Fibroblast of upper back skin (primary cell): ENCODE measurements around the gene CABLES1.
"Not testable (repeated sequence)": the region's sequence is repeated elsewhere in the genome, so short reads cannot be mapped to it uniquely, and the experiment has no call there.

Experiments
- DNase-seq: peaks from one replicate; pipeline ENCODE4 v3.0.0-alpha.2; 2013

The CABLES1 gene, protein sequence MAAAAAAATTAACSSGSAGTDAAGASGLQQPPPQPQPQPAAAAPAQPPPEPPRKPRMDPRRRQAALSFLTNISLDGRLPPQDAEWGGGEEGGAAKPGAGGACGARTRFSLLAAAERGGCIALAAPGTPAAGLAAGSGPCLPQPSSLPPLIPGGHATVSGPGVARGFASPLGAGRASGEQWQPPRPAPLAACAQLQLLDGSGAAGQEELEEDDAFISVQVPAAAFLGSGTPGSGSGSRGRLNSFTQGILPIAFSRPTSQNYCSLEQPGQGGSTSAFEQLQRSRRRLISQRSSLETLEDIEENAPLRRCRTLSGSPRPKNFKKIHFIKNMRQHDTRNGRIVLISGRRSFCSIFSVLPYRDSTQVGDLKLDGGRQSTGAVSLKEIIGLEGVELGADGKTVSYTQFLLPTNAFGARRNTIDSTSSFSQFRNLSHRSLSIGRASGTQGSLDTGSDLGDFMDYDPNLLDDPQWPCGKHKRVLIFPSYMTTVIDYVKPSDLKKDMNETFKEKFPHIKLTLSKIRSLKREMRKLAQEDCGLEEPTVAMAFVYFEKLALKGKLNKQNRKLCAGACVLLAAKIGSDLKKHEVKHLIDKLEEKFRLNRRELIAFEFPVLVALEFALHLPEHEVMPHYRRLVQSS

DNA sequence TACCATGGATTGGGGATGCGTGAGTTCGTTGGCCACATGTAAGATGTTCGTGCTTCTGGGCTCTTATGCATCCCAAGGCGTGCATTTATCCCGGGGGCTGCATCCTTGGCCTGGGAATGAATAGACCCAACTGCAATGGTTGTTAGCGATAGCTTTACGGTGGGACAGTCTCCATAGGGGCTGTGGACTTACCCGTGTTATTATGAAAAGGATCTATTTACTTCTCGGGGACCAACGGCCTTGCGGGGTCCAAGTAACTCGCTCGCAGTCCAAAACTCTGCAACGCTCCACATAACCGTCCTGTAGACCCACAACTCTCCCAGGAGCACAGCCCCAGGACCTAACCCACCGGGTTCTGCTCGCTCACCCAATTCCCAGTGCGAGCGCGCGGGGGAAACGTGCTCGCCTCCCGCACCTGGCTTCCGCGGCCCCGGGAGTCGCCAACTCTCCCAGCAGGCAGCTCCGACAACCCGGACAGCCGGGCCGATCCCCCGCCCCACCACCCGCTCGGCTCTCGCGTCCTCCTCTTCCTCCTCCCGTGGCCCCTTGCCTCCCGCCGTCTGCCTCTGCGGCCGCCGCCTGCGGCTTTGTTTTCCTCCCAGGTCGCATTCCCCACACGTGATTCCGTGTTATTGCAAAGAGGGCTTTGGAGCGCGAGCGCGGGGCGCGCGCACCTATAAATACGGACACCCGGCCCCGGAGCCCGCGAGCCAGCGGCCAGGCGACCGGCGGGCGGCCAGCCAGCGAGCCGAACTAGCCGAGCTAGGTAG is at the start of gene CABLES1:
TSS of gene CABLES1 (plus strand) at position 706 of the 770 bp plus-strand sequence. CDS start 278 bp downstream, outside the sequence.
- DNase-seq = peak; percentile 51

DNA sequence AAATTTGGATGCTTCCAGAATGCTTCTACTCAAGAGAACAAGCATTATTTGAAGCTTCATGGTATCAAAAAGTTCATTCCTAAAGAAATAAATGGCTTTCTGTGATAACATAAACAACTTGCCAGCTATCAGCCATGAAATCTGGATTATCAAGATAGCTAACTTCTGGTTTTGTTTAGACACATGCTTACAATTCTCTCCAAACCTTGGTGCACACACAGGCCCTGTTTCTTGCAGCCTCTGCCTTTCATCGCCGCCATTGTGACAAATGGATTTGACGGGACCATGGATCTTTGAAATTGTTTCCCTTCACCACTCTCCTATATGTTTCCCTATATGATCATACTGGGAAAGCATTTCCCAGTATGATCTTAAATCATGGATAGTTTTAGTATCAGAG is 47.9 kb upstream of the CABLES1 start:
- peak; percentile 71 for DNase-seq

DNA sequence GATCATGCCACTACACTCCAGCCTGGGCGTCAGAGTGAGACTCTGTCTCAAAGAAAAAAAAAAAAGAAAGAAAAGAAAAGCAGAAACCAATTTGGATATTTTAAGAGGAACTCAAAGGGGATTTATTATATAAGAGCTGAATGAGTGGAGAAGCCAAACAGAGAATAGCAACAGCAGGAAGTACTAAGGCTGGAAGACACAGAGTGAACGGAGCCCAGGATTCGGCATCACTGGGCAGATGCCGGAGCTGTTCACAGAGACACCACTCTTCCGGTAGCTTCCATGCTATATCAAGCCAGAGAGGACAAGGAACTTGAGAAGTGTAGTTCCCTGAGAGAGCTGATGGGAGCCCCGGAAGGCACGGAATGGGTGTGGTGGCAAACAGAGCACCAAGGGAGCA is 47.0 kb upstream of the CABLES1 start:
- DNase-seq = no peak

DNA sequence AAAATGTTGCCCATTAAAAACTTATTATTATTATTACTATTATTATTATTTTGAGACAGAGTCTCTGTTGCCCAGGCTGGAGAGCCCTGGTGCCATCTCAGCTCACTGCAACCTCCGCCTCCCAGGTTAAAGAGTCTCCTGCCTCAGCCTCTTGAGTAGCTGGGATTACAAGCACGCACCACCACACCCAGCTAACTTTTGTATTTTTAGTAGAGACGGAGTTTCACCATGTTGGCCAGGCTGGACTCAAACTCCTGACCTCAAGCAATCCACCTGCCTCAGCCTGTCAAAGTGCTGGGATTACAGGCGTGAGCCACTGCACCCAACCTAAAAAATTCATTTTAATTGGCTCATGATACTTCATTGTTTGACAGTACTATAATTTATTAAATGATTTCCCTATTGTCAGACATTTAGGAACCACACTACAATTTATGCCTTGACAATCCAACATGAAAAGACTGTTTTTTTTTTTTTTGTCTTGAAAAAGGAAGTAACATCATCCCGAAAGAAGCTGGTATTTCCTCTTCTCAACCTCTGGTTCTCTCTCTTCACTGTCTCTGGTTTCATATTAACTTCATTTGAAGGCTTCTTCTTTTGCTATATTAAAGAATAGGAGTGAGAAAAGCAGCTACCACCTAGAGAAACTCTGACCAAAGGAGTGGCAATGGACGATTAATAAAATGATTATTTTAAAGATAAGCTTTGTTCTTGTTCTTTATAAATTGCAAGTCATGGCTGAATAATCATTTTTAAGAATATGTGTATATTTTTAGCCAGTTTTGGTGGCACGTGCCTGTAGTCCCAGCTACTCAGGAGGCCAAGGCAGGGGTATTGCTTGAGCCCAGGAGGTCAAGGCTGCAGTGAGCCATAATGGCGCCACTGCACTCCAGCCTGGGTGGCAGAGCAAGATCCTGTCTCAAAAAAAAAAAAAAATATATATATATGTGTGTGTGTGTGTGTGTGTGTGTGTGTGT is 44.0 kb upstream of the CABLES1 start:
- DNase-seq = peak; percentile 66

DNA sequence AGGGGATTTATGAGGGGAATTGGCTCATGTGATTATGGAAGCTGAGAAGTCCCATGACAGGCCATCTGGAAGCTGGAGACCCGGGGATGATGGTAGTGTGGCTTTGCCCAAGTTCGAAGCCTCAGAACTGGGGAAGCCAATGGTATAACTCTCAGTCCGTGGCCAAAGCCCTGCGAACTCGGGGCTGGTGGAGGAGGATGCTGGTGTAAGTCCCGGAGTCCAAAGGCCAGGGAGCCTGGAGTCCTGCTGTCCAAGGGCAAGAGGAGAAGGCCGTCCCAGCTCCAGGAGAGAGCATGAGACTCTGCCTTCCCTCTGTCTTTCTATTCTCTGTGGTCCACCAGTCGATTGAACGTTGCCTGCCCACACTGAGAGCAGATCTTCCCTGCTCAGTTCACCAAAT is 43.2 kb upstream of the CABLES1 start:
- DNase-seq = no peak

DNA sequence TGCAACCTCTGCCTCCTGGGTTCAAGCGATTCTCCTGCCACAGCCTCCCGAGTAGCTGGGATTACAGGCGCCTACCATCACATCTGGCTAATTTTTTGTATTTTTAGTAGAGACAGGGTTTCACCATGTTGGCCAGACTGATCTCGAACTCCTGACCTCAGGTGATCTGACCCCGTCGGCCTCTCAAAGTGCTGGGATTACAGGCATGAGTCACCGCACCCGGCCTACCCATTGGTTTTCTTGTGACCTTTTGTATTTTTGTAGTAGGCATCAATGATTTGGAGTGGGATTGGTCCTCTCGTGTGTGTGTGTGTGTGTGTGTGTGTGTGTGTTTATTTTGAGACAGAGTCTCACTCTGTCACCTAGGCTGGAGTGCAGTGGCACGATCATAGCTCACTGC is 42.2 kb upstream of the CABLES1 start:
- not testable (repeated sequence) for DNase-seq

DNA sequence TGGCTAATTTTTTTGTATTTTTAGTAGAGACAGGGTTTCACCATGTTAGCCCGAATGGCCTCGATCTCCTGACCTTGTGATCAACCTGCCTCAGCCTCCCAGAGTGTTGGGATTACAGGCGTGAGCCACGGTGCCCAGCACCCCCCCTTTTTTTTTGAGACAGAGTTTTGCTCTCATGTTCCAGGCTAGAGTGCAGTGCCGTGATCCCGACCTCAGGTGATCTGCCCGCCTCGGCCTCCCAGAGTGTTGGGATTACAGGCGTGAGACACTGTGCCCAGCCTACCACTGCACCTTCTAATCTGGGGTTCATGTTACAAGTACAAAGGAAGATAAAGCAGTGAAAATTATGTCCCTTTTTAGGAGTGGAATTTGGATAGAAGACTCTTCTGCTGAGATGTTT is 41.5 kb upstream of the CABLES1 start:
- no peak for DNase-seq

DNA sequence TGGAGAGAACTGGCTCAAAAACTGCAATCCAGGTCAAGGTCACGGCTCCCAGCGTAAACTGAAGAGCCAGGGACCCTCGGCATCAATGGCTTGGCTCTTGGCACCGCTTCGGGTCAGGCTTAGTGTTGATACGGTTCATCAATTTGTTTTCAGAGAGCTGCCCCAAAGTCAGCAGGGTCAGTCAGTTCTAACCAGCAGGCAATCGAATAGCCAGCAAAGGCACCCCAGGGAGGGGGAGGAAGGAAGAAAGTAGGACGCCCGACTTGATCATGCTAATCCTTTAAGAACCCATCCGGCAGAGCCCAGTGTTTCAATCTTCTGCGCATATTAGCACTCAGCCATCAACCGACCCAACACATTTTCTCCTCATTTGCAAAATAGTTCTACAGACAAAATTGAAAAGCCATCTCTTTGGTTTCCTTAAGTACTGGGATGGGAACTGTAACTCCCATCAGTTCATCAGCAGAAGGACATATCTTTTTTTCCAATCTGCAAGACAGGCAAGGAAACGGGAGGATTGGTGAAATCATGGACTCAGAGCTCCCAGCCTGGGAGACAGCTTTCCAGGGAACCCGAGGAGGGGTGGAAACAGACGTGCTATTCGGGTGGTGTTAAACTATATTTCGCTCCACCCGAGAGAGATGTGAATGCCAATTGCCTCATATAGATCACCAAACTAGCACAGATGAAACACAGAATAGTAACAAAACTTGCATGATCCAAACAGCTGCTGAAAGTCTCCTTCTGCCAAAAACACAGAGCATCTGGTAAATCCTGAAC is 40.7 kb upstream of the CABLES1 start:
- no peak for DNase-seq

DNA sequence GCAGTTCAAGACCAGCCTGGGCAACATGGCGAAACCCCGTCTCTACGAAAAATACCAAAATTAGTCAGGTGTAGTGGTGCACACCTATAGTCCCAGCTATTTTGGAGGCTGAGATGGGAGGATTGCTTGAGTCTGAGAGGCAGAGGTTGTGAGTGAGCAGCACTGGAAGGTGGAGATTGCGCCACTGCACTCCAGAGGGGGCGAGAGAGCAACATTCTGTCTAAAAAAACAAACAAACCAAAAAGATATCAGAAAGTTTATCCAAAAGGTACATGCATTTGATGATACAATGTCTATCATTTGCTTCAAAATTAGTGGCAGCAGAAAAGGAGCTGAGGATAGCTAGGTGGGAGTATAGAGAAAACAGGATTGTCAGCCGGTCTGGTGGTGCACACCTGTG is 39.8 kb upstream of the CABLES1 start:
- no peak for DNase-seq

DNA sequence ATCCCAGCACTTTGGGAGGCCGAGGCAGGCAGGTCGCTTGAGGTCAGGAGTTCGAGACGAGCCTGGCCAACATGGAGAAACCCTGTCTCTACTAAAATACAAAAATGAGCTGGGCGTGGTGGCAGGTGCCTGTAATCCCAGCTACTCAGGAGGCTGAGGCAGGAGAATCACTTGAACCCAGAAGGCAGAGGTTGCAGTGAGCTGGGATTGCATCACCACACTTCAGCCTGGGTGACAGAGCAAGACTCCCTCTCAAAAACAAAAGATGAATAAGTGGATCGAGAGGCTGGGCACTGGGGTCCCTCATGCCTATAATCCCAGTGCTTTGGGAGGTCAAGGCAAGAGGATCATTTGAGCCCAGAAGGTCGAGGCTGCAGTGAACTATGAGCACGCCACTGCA is 38.3 kb upstream of the CABLES1 start:
- not testable (repeated sequence) for DNase-seq

DNA sequence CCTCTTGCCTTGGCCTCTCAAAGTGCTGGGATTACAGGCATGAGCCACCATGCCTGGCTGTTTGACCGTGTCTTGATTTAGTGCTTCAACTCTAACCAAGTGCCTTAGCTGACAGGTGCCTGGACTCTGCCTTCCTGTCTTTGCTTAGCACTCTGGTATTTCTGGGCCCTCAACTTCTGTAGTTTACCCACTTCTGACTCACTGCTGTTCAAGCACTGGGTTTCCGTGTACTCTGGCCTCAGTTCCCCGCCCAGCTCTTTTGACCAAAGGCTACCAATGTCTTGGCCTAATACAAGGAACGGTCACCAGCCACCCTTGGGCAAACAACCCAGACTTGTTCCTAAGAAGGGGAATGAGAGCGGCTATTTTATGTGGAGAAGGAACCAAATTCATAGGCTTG is 35.7 kb upstream of the CABLES1 start:
- no peak for DNase-seq

DNA sequence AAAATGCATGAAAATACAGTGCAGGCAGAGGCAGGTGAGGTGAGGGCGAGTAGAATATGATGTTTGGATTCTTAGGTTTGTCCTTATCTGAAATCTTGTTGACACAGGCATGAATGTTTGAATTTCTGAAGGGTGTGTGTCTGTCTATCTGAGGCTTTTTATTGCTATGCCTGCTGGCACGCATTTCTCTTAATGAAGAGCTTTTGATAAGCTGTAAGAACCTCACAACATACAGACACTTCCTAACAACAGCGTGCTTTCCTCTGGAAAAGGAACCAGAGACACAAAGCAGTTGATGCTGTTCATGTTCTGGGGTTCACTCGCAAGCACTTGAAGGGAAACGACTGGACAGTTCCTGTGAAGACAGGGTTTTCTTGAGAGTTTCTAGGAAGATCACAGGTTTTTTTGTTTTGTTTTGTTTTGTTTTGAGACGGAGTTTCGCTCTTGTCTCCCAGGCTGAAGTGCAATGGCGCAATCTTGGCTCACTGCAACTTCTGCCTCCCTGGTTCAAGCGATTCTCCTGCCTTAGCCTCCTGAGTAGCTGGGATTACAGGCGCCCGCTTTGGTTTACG is 33.3 kb upstream of the CABLES1 start:
- DNase-seq = no peak

DNA sequence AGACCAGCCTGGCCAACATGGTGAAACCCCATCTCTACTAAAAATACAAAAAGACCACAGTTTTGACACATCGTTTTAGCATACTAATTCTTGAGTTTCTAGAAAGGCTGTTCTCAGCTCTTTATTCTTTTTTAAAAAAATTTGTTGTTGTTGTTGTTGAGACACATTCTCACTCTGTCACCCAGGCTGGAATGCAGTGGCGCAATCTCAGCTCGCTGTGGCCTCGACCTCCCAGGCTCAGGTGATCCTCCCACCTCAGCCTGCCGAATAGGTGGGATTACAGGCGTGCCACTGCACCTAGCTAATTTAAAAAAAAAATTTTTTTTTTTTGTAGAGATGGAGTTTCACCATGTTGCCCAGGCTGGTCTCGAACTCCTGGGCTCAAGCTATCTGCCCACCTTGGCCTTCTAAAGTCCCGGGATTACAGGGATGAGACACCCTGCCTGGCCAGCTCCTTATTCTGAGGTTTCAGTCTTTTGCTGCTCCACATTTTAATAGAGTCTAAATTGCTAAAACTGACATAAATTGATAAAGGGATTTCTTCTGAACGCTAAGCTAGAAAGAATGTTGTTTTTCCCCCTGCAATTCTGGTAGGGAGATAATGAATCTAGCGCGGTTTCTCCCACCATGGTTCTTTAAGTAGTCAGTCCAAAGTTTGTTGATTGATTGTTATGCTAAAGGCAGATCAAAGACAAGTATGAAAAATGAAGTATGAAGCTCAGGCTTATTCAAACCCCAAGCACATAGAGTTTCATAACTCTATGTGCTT is 32.6 kb upstream of the CABLES1 start:
- DNase-seq = peak; percentile 60

DNA sequence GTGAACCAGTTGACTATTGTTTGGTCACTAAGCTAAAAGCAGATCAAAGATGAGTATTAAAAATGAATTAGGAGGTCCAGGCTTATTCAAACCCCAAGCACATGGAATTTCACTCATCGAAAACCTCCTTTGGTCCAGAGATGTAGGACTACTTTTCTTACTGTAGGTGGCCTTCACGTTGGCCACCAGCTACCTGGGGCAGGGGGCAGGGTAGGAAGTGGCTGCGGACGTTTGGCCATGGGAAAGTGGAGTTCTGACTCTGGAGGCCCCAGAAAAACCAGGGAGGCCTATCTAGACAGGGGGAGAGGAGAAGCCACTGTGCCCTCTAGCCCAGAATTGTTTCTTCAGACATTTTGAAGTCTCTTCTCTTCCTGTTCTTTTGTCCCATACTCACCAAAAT is 31.8 kb upstream of the CABLES1 start:
- DNase-seq = no peak

DNA sequence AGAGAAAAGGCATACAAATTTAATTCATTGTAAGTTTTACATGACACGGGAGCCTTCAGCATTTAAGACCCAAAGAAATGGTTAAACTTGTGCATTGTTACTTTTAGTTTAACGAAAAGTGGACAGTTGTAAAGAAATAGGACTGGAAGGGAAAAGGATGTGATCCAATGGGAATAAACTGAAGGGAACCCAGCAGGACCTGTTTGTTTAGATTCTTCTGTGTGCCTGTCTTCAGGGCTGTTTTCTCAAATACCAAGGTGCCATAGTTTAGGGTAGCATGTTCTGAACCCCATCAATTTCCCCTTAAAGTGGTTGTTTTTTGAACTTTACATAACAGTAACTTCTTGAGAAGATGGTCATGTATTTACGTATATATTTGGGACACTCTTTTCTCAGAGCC is 30.3 kb upstream of the CABLES1 start:
- DNase-seq = no peak

DNA sequence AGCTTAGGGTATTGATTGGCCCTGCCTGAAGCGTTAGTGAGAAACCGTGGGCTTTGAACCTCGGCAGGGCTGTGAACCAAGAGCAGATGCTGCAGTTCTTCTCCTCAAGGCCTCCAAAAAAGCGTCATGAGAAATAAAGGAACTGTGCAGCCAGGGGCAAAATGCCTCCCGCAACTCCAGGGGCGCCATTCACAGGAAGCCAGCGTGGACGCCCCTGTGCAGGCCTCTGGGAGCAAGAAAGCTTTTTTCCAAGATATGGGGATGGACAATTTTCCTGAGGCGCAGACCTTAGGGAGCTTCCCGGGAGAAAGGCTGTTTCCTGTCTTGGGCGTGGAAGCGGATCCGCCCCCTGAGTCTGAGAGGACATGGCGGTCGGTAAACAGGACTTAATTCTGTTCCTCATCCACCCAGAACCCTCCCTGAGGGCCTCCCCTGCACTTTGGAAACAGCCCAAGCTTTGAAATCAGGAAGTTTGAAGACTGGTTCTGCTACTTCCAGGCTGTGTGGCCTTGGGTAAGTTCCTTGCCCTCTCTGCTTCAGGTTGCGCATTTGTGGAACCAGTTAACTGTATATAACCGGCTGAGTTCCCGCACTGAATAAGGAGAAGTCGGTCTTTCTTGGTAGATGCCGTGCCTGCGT is 29.6 kb upstream of the CABLES1 start:
- no peak for DNase-seq

DNA sequence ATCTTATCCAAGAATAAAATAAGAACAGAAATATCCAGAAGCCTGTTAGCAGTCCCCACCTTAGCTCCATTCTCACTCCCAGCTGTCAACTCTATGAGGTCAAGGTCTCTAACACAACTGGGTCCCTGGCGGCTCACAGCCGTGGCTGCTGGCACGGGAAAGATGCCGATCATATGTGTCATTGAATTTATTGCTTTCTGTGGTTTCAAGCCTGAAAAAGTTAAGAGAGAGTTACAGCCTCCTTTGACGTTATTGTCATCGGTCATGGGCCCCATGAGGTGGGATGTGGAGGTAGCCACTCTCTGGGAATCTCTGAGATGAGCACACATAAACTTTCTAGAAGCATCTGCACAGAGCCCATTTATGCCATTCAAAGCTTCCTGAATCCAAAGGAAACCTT is 28.7 kb upstream of the CABLES1 start:
- DNase-seq = peak; percentile 96

DNA sequence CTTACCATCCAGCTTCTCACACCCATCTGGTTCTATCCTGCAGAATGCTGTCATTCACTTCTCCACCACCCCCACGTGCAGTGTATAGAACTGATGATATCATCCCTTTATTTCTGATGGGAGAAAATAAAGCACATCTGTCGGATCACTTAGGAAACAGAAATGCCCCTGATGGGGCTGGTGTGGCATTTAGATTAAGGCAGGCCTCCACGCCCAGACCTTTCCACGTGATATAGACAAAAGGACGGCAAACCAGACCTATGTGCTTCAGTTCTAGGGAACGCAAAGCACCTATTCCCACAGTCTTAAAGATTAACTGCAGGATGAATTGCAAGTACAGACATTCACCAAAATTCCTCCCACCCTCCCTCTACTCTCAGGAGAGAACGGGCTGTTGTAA is 27.6 kb upstream of the CABLES1 start:
- DNase-seq = peak; percentile 25

DNA sequence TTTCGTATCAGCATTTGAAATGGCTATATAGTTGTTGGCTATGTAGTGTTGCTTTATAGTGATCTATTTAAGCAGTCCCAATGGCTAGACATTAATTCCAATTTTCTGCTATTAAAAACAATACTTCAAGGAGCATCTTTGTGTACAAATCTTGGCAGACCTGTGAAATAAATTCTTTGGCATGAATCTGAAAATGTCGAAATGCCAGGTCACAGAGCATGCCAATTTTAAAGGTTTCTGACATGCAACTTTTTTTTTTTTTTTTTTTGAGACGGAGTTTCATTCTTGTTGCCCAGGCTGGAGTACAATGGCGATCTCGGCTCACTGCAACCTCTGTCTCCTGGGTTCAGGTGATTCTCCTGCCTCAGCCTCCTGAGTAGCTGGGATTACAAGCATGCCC is 26.8 kb upstream of the CABLES1 start:
- DNase-seq = peak; percentile 27

DNA sequence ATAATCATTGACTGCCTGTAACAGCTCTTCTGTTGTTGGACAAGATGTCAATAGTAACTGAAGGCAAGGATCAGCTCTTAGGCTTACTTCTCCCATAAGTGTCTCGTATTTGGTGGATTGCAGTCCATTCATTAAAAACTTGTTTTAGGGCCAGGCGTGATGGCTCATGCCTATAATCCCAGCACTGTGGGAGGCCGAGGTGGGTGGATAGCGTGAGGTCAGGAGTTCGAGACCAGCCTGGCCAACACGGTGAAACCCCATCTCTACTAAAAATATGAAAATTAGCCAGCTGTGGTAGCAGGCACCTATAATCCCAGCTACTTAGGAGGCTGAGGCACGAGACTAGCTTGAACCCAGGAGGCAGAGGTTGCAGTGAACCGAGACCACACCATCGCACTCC is 26.1 kb upstream of the CABLES1 start:
- DNase-seq = not testable (repeated sequence)
